Fibroblast of gingiva (primary cell): Measurements from ENCODE around the gene ATRN.
"Not testable (repeated sequence)": the region's sequence is repeated elsewhere in the genome, so short reads cannot be mapped to it uniquely, and the experiment has no call there.

Experiments used
- DNase-seq: peaks from one replicate; pipeline ENCODE4 v3.0.0-alpha.2; 2011; ENCODE audit warnings: low read depth

The ATRN gene

GRCh38 chr20:3515379-3516170 lies 44.8 kb downstream of the ATRN start:
- DNase-seq, result no peak

GRCh38 chr20:3521852-3522740 lies 51.3 kb downstream of the ATRN start:
- no peak for DNase-seq

- DNase-seq, result not testable (repeated sequence)
Observed at GRCh38 chr20:3524696-3525095, 53.9 kb downstream of the ATRN start.

- no peak for DNase-seq
Observed at GRCh38 chr20:3532089-3532615, 61.3 kb downstream of the ATRN start.

- DNase-seq, result not testable (repeated sequence)
Observed at GRCh38 chr20:3537733-3538132, 66.9 kb downstream of the ATRN start.

GRCh38 chr20:3539311-3540107 lies 68.7 kb downstream of the ATRN start:
- DNase-seq, result no peak

GRCh38 chr20:3541887-3542721 lies 71.3 kb downstream of the ATRN start:
- no peak for DNase-seq

- no peak for DNase-seq
Observed at GRCh38 chr20:3543901-3544507, 73.2 kb downstream of the ATRN start.

- DNase-seq, result no peak
Observed at GRCh38 chr20:3545401-3545925, 74.6 kb downstream of the ATRN start.

- no peak for DNase-seq
Observed at GRCh38 chr20:3547906-3548305, 77.1 kb downstream of the ATRN start.

GRCh38 chr20:3550837-3551236 lies 80.0 kb downstream of the ATRN start:
- no peak for DNase-seq

- DNase-seq, result no peak
Observed at GRCh38 chr20:3551681-3552434, 81.0 kb downstream of the ATRN start.

- no peak for DNase-seq
Observed at GRCh38 chr20:3553663-3554062, 82.8 kb downstream of the ATRN start.

GRCh38 chr20:3557237-3557785 lies 86.5 kb downstream of the ATRN start:
- DNase-seq, result no peak

GRCh38 chr20:3559231-3559630 lies 88.4 kb downstream of the ATRN start:
- DNase-seq, result no peak

GRCh38 chr20:3559637-3560036 lies 88.8 kb downstream of the ATRN start:
- DNase-seq, result no peak

- no peak for DNase-seq
Observed at GRCh38 chr20:3560162-3560561, 89.3 kb downstream of the ATRN start.

- no peak for DNase-seq
Observed at GRCh38 chr20:3560578-3560977, 89.8 kb downstream of the ATRN start.

- peak; percentile 3 for DNase-seq
Observed at GRCh38 chr20:3563133-3563532, 92.3 kb downstream of the ATRN start.
